Astrocyte (in vitro differentiated cells and primary cell): ENCODE results near the gene ARHGAP9. TPM values are rescaled to one million over a fixed set of nuclear protein-coding genes. Genes with fewer than 3 reads are reported as not detected.
"Not testable (repeated sequence)": the region's sequence is repeated elsewhere in the genome, so short reads cannot be mapped to it uniquely, and the experiment has no call there.

ENCODE experiments used
- DNase-seq: peaks from one replicate; pipeline ENCODE4 v3.0.0-alpha.2; 2010; ENCODE audit warnings: low read depth
- FAIRE-seq: peaks from 2 replicates; lab custom pipeline; 2011; peaks lifted over from hg19 to GRCh38; lab: Jason Lieb, UNC
- H2AFZ ChIP-seq: 2 replicates; pipeline ENCODE4 v1.6.0; 2012; ENCODE audit warnings: low read depth, low read length, inconsistent platforms
- H3K27ac ChIP-seq: 2 replicates; pipeline ENCODE4 v1.5.1; 2011; ENCODE audit warnings: low read depth, low read length, inconsistent platforms
- H3K27me3 ChIP-seq: 2 replicates; pipeline ENCODE4 v1.6.0; 2011; ENCODE audit warnings: low read length, inconsistent platforms; ENCODE audit not compliant: insufficient read depth
- H3K36me3 ChIP-seq: 2 replicates; pipeline ENCODE4 v1.5.1; 2011; ENCODE audit warnings: low read length, inconsistent platforms; ENCODE audit not compliant: insufficient read depth
- H3K4me1 ChIP-seq: 2 replicates; pipeline ENCODE4 v1.5.1; 2011; ENCODE audit warnings: low read length, inconsistent platforms; ENCODE audit not compliant: insufficient read depth
- H3K4me2 ChIP-seq: 2 replicates; pipeline ENCODE4 v1.6.0; 2012; ENCODE audit warnings: low read length, inconsistent platforms
- H3K4me3 ChIP-seq: 2 replicates; pipeline ENCODE4 v1.5.1; 2011; ENCODE audit warnings: low read depth, mild to moderate bottlenecking, low read length, inconsistent platforms; ENCODE audit not compliant: insufficient read depth
- H3K79me2 ChIP-seq: 2 replicates; pipeline ENCODE4 v1.6.0; 2012; ENCODE audit warnings: mild to moderate bottlenecking, low read length, inconsistent platforms; ENCODE audit not compliant: insufficient read depth
- H3K9ac ChIP-seq: 2 replicates; pipeline ENCODE4 v1.6.0; 2012; ENCODE audit warnings: mild to moderate bottlenecking, low read length, inconsistent platforms
- H3K9me3 ChIP-seq: 2 replicates; pipeline ENCODE4 v1.5.1; 2012; ENCODE audit warnings: low read depth, mild to moderate bottlenecking, low read length, inconsistent platforms; ENCODE audit not compliant: insufficient read depth
- H4K20me1 ChIP-seq: 2 replicates; pipeline ENCODE4 v1.6.0; 2012; ENCODE audit warnings: low read length, inconsistent platforms; ENCODE audit not compliant: insufficient read depth
- H3K27ac Mint-ChIP-seq: one replicate; pipeline ENCODE4 v1.8.0; 2021; ENCODE audit warnings: mild to moderate bottlenecking, mixed read lengths; ENCODE audit not compliant: unreplicated experiment
- H3K27me3 Mint-ChIP-seq: one replicate; pipeline ENCODE4 v1.8.0; 2021; ENCODE audit warnings: low read depth, mixed read lengths; ENCODE audit not compliant: unreplicated experiment
- H3K36me3 Mint-ChIP-seq: one replicate; pipeline ENCODE4 v1.8.0; 2021; ENCODE audit warnings: low read depth, mixed read lengths; ENCODE audit not compliant: unreplicated experiment
- H3K4me1 Mint-ChIP-seq: one replicate; pipeline ENCODE4 v1.8.0; 2021; ENCODE audit warnings: low read depth, mixed read lengths; ENCODE audit not compliant: unreplicated experiment
- H3K4me3 Mint-ChIP-seq: one replicate; pipeline ENCODE4 v1.8.0; 2021; ENCODE audit warnings: mild to moderate bottlenecking, moderate library complexity, mixed read lengths; ENCODE audit not compliant: unreplicated experiment
- H3K9me3 Mint-ChIP-seq: one replicate; pipeline ENCODE4 v1.8.0; 2021; ENCODE audit warnings: mild to moderate bottlenecking, mixed read lengths; ENCODE audit not compliant: unreplicated experiment
- EZH2 ChIP-seq: IDR thresholded peaks from 2 replicates; pipeline ENCODE4 v1.6.1; 2012; ENCODE audit warnings: mild to moderate bottlenecking, low read length, inconsistent platforms; ENCODE audit not compliant: insufficient read depth
- total RNA-seq: library from RNA; stranded (reverse); gene quantifications from 2 replicates; pipeline ENCODE4 v1.2.1, GENCODE V29; 2021
- TF ChIP-seq, protein P1 (sequence below): IDR thresholded peaks from 2 replicates; pipeline ENCODE4 v1.5.1; 2011; ENCODE audit warnings: low read depth, mild to moderate bottlenecking, inconsistent platforms, low read length, moderate library complexity; ENCODE audit not compliant: insufficient read depth

Gene ARHGAP9
- total RNA-seq, 1 donor from 2014 or later, result 3.1 TPM

DNA sequence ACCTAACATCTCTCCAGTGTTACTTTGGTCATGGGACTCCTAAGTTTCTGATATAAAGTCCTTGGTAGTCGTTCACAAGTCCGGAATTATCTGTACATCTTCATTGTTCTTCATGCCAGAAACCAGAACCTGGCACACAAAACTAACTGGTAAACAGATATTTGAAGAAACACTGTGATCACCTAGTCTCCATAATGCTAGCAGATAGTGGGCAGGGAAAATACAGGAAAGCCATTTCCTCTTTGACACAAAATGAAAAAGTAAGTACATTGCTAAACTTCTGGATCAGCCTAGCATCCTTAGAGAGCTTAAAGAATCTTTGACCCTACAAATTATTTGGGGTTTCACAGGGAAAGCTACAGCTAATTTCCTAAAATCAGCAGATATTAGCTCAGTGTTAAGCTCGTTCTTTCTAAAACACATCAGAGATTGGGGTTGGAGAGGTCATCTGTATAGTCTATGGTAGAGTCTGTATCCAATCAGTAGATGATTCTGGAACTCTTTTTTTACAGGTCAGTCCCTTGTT lies 35.8 kb upstream of the ARHGAP9 start:
- Histone ChIP-seq H3K4me2 (no peak overlapping the region), H3K9me3 (no peaks in the 10 kb centered on the region), H3K27me3 (no peaks in the 10 kb centered on the region), H3K27ac (no peak overlapping the region), H3K79me2 (peaks cover 38% of the 10 kb centered on the region), H3K36me3 (peaks cover 59% of the 10 kb centered on the region), H4K20me1 (peaks cover 82% of the 10 kb centered on the region), H3K9ac (no peak overlapping the region), H3K4me3 (no peak overlapping the region), H3K4me1 (peaks cover 22% of the 10 kb centered on the region), H2AFZ (no peak overlapping the region)
- no peak for FAIRE-seq
- no peak for DNase-seq
- Mint-ChIP-seq H3K36me3 (peaks cover 49% of the 10 kb centered on the region), H3K4me1 (peaks cover 33% of the 10 kb centered on the region), H3K9me3 (no peaks in the 10 kb centered on the region), H3K27ac (no peak overlapping the region), H3K27me3 (no peaks in the 10 kb centered on the region), H3K4me3 (no peak overlapping the region)
- TF ChIP-seq EZH2, result no peak
- TF ChIP-seq, protein P1, sequence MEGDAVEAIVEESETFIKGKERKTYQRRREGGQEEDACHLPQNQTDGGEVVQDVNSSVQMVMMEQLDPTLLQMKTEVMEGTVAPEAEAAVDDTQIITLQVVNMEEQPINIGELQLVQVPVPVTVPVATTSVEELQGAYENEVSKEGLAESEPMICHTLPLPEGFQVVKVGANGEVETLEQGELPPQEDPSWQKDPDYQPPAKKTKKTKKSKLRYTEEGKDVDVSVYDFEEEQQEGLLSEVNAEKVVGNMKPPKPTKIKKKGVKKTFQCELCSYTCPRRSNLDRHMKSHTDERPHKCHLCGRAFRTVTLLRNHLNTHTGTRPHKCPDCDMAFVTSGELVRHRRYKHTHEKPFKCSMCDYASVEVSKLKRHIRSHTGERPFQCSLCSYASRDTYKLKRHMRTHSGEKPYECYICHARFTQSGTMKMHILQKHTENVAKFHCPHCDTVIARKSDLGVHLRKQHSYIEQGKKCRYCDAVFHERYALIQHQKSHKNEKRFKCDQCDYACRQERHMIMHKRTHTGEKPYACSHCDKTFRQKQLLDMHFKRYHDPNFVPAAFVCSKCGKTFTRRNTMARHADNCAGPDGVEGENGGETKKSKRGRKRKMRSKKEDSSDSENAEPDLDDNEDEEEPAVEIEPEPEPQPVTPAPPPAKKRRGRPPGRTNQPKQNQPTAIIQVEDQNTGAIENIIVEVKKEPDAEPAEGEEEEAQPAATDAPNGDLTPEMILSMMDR, result no peak

DNA sequence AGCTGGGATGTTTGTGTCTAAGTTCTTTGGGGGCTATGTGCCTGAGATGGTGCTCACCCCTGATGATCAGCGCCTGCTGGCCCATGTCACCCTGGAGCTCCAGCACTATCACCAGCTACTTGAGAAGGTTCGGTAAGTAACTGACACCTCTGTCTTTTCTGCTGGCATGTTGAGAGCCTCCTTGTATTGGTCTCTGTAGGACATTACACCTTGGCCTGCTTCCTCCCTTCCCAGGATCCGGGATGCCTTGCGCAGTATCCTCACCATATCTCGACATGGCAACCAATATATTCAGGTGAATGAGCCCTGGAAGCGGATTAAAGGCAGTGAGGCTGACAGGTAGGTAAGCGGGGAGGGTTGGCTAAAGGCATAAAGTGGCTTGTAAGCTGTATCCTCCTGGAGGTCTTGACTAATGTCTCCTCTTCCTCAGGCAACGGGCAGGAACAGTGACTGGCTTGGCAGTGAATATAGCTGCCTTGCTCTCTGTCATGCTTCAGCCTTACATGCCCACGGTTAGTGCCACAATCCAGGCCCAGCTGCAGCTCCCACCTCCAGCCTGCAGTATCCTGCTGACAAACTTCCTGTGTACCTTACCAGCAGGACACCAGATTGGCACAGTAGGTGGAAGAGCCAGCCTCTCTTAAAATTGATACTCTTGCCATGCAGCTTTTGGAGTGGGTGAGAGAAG lies 35.2 kb upstream of the ARHGAP9 start:
- FAIRE-seq (no peak), DNase-seq (no peak)
- no peaks in the 10 kb centered on the region for H3K27me3 Mint-ChIP-seq
- TF ChIP-seq, protein P1, result no peak
- no peak for TF ChIP-seq EZH2
- no peak overlapping the region for H3K9ac ChIP-seq
- peaks cover 79% of the 10 kb centered on the region for H4K20me1 ChIP-seq
- peaks cover 22% of the 10 kb centered on the region for H3K4me1 ChIP-seq
- no peak overlapping the region for H3K27ac ChIP-seq
- H3K36me3 ChIP-seq, result peaks cover 59% of the 10 kb centered on the region
- no peaks in the 10 kb centered on the region for H3K27me3 ChIP-seq
- H3K9me3 Mint-ChIP-seq, result no peaks in the 10 kb centered on the region
- peaks cover 33% of the 10 kb centered on the region for H3K4me1 Mint-ChIP-seq
- H2AFZ ChIP-seq, result no peak overlapping the region
- H3K4me2 ChIP-seq, result no peak overlapping the region
- peaks cover 49% of the 10 kb centered on the region for H3K36me3 Mint-ChIP-seq
- no peak overlapping the region for H3K27ac Mint-ChIP-seq
- peaks cover 33% of the 10 kb centered on the region for H3K79me2 ChIP-seq
- no peak overlapping the region for H3K4me3 ChIP-seq
- H3K4me3 Mint-ChIP-seq, result no peak overlapping the region
- no peaks in the 10 kb centered on the region for H3K9me3 ChIP-seq

DNA sequence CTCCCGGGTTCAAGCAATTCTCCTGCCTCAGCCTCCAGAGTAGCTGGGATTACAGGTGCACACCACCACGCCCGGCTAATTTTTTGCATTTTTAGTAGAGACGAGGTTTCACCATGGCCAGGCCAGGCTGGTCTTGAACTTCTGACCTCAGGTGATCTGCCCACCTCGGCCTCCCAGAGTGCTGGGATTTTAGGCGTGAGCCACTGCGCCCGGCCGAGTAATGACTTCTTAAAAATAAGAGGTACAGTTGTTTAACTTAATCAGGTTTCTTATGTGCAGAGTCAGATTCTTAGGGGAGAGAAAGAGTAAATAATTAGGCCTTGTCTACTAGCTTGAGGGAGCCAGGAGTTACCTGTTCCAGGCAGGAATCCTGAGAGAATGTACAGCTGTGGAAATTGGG lies 34.6 kb upstream of the ARHGAP9 start:
- peaks cover 30% of the 10 kb centered on the region for H3K4me1 Mint-ChIP-seq
- not testable (repeated sequence) for H3K9ac ChIP-seq, H3K4me3 Mint-ChIP-seq, H3K9me3 ChIP-seq, H3K27me3 ChIP-seq, H2AFZ ChIP-seq, H3K27me3 Mint-ChIP-seq, H3K27ac Mint-ChIP-seq, H3K27ac ChIP-seq, DNase-seq, H3K4me3 ChIP-seq, H3K9me3 Mint-ChIP-seq, H3K4me2 ChIP-seq, FAIRE-seq
- peaks cover 27% of the 10 kb centered on the region for H3K79me2 ChIP-seq
- H3K4me1 ChIP-seq, result peaks cover 22% of the 10 kb centered on the region
- peaks cover 73% of the 10 kb centered on the region for H4K20me1 ChIP-seq
- peaks cover 50% of the 10 kb centered on the region for H3K36me3 Mint-ChIP-seq
- peaks cover 60% of the 10 kb centered on the region for H3K36me3 ChIP-seq

DNA sequence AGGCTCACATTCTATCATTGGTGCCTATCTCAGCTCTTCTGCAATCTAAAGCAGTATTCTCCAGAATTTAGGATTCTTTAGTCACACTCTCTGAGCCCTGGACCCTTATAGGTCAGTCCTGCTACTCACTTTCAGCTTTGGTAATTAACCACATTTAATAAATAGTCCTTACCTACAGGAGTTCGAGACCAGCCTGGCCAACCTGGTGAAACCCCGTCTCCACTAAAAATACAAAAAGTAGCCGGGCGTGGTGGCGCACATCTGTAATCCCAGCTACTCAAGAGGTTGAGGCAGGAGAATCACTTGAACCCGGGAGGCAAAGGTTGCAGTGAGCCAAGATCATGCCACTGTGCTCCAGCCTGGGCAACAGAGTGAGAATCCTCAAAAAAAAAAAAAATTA lies 34.0 kb upstream of the ARHGAP9 start:
- FAIRE-seq, H3K27me3 Mint-ChIP-seq, H3K4me3 Mint-ChIP-seq, H3K27ac ChIP-seq, H3K4me2 ChIP-seq, H3K4me3 ChIP-seq, H3K9me3 ChIP-seq, H3K27me3 ChIP-seq, H3K9ac ChIP-seq, DNase-seq, H2AFZ ChIP-seq, H3K27ac Mint-ChIP-seq, H3K9me3 Mint-ChIP-seq: not testable (repeated sequence)
- peaks cover 48% of the 10 kb centered on the region for H3K36me3 Mint-ChIP-seq
- peaks cover 67% of the 10 kb centered on the region for H4K20me1 ChIP-seq
- peaks cover 63% of the 10 kb centered on the region for H3K36me3 ChIP-seq
- peaks cover 21% of the 10 kb centered on the region for H3K79me2 ChIP-seq
- peaks cover 26% of the 10 kb centered on the region for H3K4me1 Mint-ChIP-seq
- H3K4me1 ChIP-seq, result peaks cover 17% of the 10 kb centered on the region
